Measurements from ENCODE around the gene ATP2B2.

ATP2B2 gene

GRCh38 chr3:10448544-10448943 lies 56.8 kb downstream of the ATP2B2 start:
- DNase-seq (ENCODE audit: low read depth): no peak

- DNase-seq (ENCODE audit: low read depth): no peak
Observed at GRCh38 chr3:10447527-10448260, 57.7 kb downstream of the ATP2B2 start.

- DNase-seq (ENCODE audit: low read depth): no peak
Observed at GRCh38 chr3:10447110-10447509, 58.3 kb downstream of the ATP2B2 start.

GRCh38 chr3:10445561-10446175 lies 59.7 kb downstream of the ATP2B2 start:
- DNase-seq (ENCODE audit: low read depth): no peak

GRCh38 chr3:10444511-10444910 lies 60.9 kb downstream of the ATP2B2 start:
- DNase-seq (ENCODE audit: low read depth): no peak

GRCh38 chr3:10444110-10444429 lies 61.3 kb downstream of the ATP2B2 start:
- DNase-seq (ENCODE audit: low read depth): no peak

GRCh38 chr3:10443272-10444109 lies 61.9 kb downstream of the ATP2B2 start:
- no peak for DNase-seq (ENCODE audit: low read depth)

GRCh38 chr3:10442151-10442795 lies 63.1 kb downstream of the ATP2B2 start:
- no peak for DNase-seq (ENCODE audit: low read depth)

- DNase-seq (ENCODE audit: low read depth): no peak
Observed at GRCh38 chr3:10440684-10441083, 64.7 kb downstream of the ATP2B2 start.

- DNase-seq (ENCODE audit: low read depth): no peak
Observed at GRCh38 chr3:10438902-10439610, 66.3 kb downstream of the ATP2B2 start.

GRCh38 chr3:10437995-10438901 lies 67.1 kb downstream of the ATP2B2 start:
- no peak for DNase-seq (ENCODE audit: low read depth)

- peak; percentile 68 for DNase-seq (ENCODE audit: low read depth)
Observed at GRCh38 chr3:10437272-10437994, 68.0 kb downstream of the ATP2B2 start.

GRCh38 chr3:10435850-10436249 lies 69.5 kb downstream of the ATP2B2 start:
- no peak for DNase-seq (ENCODE audit: low read depth)

GRCh38 chr3:10434938-10435336 lies 70.4 kb downstream of the ATP2B2 start:
- DNase-seq (ENCODE audit: low read depth): no peak

GRCh38 chr3:10434144-10434937 lies 71.0 kb downstream of the ATP2B2 start:
- DNase-seq (ENCODE audit: low read depth): no peak

GRCh38 chr3:10432931-10433330 lies 72.5 kb downstream of the ATP2B2 start:
- DNase-seq (ENCODE audit: low read depth): no peak

GRCh38 chr3:10432156-10432845 lies 73.1 kb downstream of the ATP2B2 start:
- DNase-seq (ENCODE audit: low read depth): no peak

- DNase-seq (ENCODE audit: low read depth): no peak
Observed at GRCh38 chr3:10430805-10431204, 74.6 kb downstream of the ATP2B2 start.
